ENCODE data around the gene FFAR2.

FFAR2 gene

GRCh38 chr19:35490364-35490763, 42.3 kb downstream of the FFAR2 start, which contains the start of gene KRTDAP:
Gene KRTDAP (minus strand): TSS chr19:35490464. CDS start chr19:35490442, 22 bp downstream.
- no peak for DNase-seq

- DNase-seq = no peak
Observed at GRCh38 chr19:35491836-35492360, 43.8 kb downstream of the FFAR2 start.

- no peak for DNase-seq
Observed at GRCh38 chr19:35493971-35494370, 45.9 kb downstream of the FFAR2 start.

- DNase-seq = peak; percentile 51
Observed at GRCh38 chr19:35495107-35496064, 47.3 kb downstream of the FFAR2 start.

- DNase-seq = no peak
Observed at GRCh38 chr19:35497406-35497805, 49.3 kb downstream of the FFAR2 start.

GRCh38 chr19:35498220-35498619, 50.2 kb downstream of the FFAR2 start:
- DNase-seq = no peak

- no peak for DNase-seq
Observed at GRCh38 chr19:35498984-35499527, 51.0 kb downstream of the FFAR2 start.

- no peak for DNase-seq
Observed at GRCh38 chr19:35500611-35501010, 52.6 kb downstream of the FFAR2 start.
